Ascending aorta (tissue), 2 donors: ENCODE results near the gene PIEZO1. TPM values are rescaled to one million over a fixed set of nuclear protein-coding genes. Genes with fewer than 3 reads are reported as not detected.

Experiments
- DNase-seq, 2 donors: peaks; one replicate each; pipeline ENCODE4 v3.0.0-alpha.2; 2019; ENCODE audit warnings: low spot score in 2 of 2
- H3K27ac ChIP-seq, 2 donors: fragments of 200-600 bp; sonication (generic); one replicate each; pipeline ENCODE4 v1.5.1; 2016 to 2017; ENCODE audit warnings: mild to moderate bottlenecking in 1 of 2
- H3K27me3 ChIP-seq: fragments of 200-600 bp; sonication (generic); one replicate; pipeline ENCODE4 v1.5.1; 2017
- H3K36me3 ChIP-seq, 2 donors: fragments of 200-600 bp; sonication (generic); one replicate each; pipeline ENCODE4 v1.5.1; 2016
- H3K4me1 ChIP-seq, 2 donors: fragments of 200-600 bp; sonication (generic); one replicate each; pipeline ENCODE4 v1.5.1; 2016 to 2017; ENCODE audit warnings: mild to moderate bottlenecking in 1 of 2
- H3K4me3 ChIP-seq, 2 donors: fragments of 200-600 bp; sonication (generic); one replicate each; pipeline ENCODE4 v1.5.1; 2016 to 2017; ENCODE audit warnings: mild to moderate bottlenecking in 1 of 2
- H3K9me3 ChIP-seq, 2 donors: fragments of 200-600 bp; sonication (generic); one replicate each; pipeline ENCODE4 v1.5.1; 2016
- CTCF ChIP-seq, 3 experiments: fragments of 200-600 bp in 2 of 3; fragments of 450-650 bp in 1 of 3; sonication (generic) in 2 of 3; IDR thresholded peaks; one replicate each; pipeline ENCODE4 v1.5.1; 2016 to 2019; ENCODE audit warnings: antibody characterized with exemption in 3 of 3, mild to moderate bottlenecking in 1 of 3, moderate library complexity in 1 of 3
- intact Hi-C: fragments of 100-400 bp; cut with DNase I; formaldehyde crosslinking; loops from one replicate; pipeline ENCODE4 v1.15.1; 2023
- total RNA-seq: library from RNA; depleted of rRNA; stranded (reverse); fragments of >200 nt; gene quantifications from one replicate; pipeline ENCODE4 v1.1.0, GENCODE V29; 2016

The PIEZO1 gene
- total RNA-seq, 1 donor from 2014 or later = 428 TPM

GRCh38 chr16:88721815-88722755 lies 62.9 kb downstream of the PIEZO1 start:
- Histone ChIP-seq H3K27me3 (no peaks in the 10 kb centered on the region), H3K9me3 (no peaks in the 10 kb centered on the region), H3K4me3 (no peak overlapping the region), H3K36me3 (peaks cover 81 to 99% of the 10 kb centered on the region in 2 donors), H3K27ac (no peak overlapping the region), H3K4me1 (no peaks in the 10 kb centered on the region)
- no peak for TF ChIP-seq CTCF (IDR thresholded peaks at IDR 0.05)
- no peak for DNase-seq
- intact Hi-C loops = no loop called here

- Histone ChIP-seq H3K27me3 (no peaks in the 10 kb centered on the region), H3K36me3 (peaks cover 79 to 99% of the 10 kb centered on the region in 2 donors), H3K27ac (no peak overlapping the region), H3K4me3 (no peak overlapping the region), H3K9me3 (no peaks in the 10 kb centered on the region), H3K4me1 (no peaks in the 10 kb centered on the region)
- DNase-seq = no peak
- no peak for TF ChIP-seq CTCF (IDR thresholded peaks at IDR 0.05)
- intact Hi-C loops = no loop called here
Measured at GRCh38 chr16:88721236-88721635, 63.8 kb downstream of the PIEZO1 start.

- Histone ChIP-seq H3K4me3 (no peak overlapping the region), H3K36me3 (peaks cover 79 to 99% of the 10 kb centered on the region in 2 donors), H3K27me3 (no peaks in the 10 kb centered on the region), H3K9me3 (no peaks in the 10 kb centered on the region), H3K27ac (no peak overlapping the region), H3K4me1 (no peaks in the 10 kb centered on the region)
- DNase-seq = no peak
- intact Hi-C loops = no loop called here
- no peak for TF ChIP-seq CTCF (IDR thresholded peaks at IDR 0.05)
Measured at GRCh38 chr16:88720396-88720970, 64.5 kb downstream of the PIEZO1 start.

- Histone ChIP-seq H3K27me3 (no peaks in the 10 kb centered on the region), H3K9me3 (no peaks in the 10 kb centered on the region), H3K4me1 (no peaks in the 10 kb centered on the region), H3K36me3 (peaks cover 79 to 99% of the 10 kb centered on the region in 2 donors), H3K4me3 (no peak overlapping the region), H3K27ac (no peak overlapping the region)
- no peak for TF ChIP-seq CTCF (IDR thresholded peaks at IDR 0.05)
- intact Hi-C loops = no loop called here
- no peak for DNase-seq
Measured at GRCh38 chr16:88719933-88720296, 65.1 kb downstream of the PIEZO1 start.

GRCh38 chr16:88719267-88719932 lies 65.6 kb downstream of the PIEZO1 start:
- DNase-seq = no peak
- no peak for TF ChIP-seq CTCF (IDR thresholded peaks at IDR 0.05)
- no peak overlapping the region for H3K27ac ChIP-seq
- H3K4me3 ChIP-seq = no peak overlapping the region
- H3K36me3 ChIP-seq = peaks cover 79 to 99% of the 10 kb centered on the region in 2 donors
- no peaks in the 10 kb centered on the region for H3K27me3 ChIP-seq
- intact Hi-C loops = no loop called here
- no peaks in the 10 kb centered on the region for H3K4me1 ChIP-seq
- no peaks in the 10 kb centered on the region for H3K9me3 ChIP-seq
